ENCODE results near the gene STIP1.

GRCh38 chr11:64241241-64241490 is 55.2 kb downstream of the STIP1 start:
- TF ChIP-seq CTCF (IDR thresholded peaks at IDR 0.05; ENCODE audit: extremely low read depth in 1 of 2, insufficient read depth in 1 of 2, low read depth in 1 of 2, low read length in 2 of 2) (no peak), FOS (IDR thresholded peaks at IDR 0.05; ENCODE audit: borderline replicate concordance, insufficient read depth, low read length) (no peak), POLR2A (IDR thresholded peaks at IDR 0.05; ENCODE audit: low read depth, low read length) (peak; percentile 35), MAX (IDR thresholded peaks at IDR 0.05; ENCODE audit: insufficient read depth, insufficient read length) (no peak), JUN (IDR thresholded peaks at IDR 0.05; ENCODE audit: borderline replicate concordance, insufficient read depth, insufficient read length, low read depth) (no peak)
